WTC11 (cell line): ENCODE results near the gene PRKCE. TPM values are rescaled to one million over a fixed set of nuclear protein-coding genes. Genes with fewer than 3 reads are reported as not detected.

Experiments
- ATAC-seq: fragments of 200-7000 bp; cut with Tn5 transposase; 2 replicates; pipeline ENCODE4 v1.10.0; 2021; ENCODE audit warnings: mild to moderate bottlenecking, moderate library complexity
- CTCF ChIA-PET: fragments of 300-600 bp; sonication (Branson Sonifier 250); formaldehyde crosslinking; loops from one replicate; lab custom pipeline; 2021; ENCODE audit warnings: antibody characterized with exemption; lab: Charles Lee
- POLR2A ChIA-PET: fragments of 350-600 bp; sonication (Branson Sonifier 250); formaldehyde crosslinking; loops from one replicate; lab custom pipeline; 2021; ENCODE audit warnings: antibody characterized with exemption; lab: Charles Lee
- DNase-seq: peaks from one replicate; pipeline ENCODE4 v3.0.0; 2021; ENCODE audit warnings: low spot score
- H3K27ac Mint-ChIP-seq: 2 replicates; pipeline ENCODE4 v1.8.0; 2021; ENCODE audit warnings: mixed read lengths
- H3K27me3 Mint-ChIP-seq: 2 replicates; pipeline ENCODE4 v1.8.0; 2021; ENCODE audit warnings: low read depth, mild to moderate bottlenecking, moderate library complexity, mixed read lengths
- H3K36me3 Mint-ChIP-seq: 2 replicates; pipeline ENCODE4 v1.8.0; 2021; ENCODE audit warnings: mixed read lengths
- H3K4me1 Mint-ChIP-seq: 2 replicates; pipeline ENCODE4 v1.8.0; 2022; ENCODE audit warnings: mixed read lengths
- H3K4me3 Mint-ChIP-seq: 2 replicates; pipeline ENCODE4 v1.8.0; 2021; ENCODE audit warnings: mild to moderate bottlenecking, moderate library complexity, mixed read lengths
- H3K9me3 Mint-ChIP-seq: 2 replicates; pipeline ENCODE4 v1.8.0; 2021; ENCODE audit warnings: mixed read lengths
- EMX1 ChIP-seq: fragments of 250-450 bp; sonication (Bioruptor Pico); IDR thresholded peaks from 2 replicates; pipeline ENCODE4 v1.8.0; 2021; ENCODE audit warnings: mild to moderate bottlenecking
- FOXK1 ChIP-seq: sonication (generic); formaldehyde crosslinking; IDR thresholded peaks from 2 replicates; pipeline ENCODE4 v1.8.0; 2022; ENCODE audit warnings: mild to moderate bottlenecking, moderate library complexity, missing genetic modification reagents
- FOXP4 ChIP-seq: sonication (generic); formaldehyde crosslinking; IDR thresholded peaks from 2 replicates; pipeline ENCODE4 v1.8.0; 2022; ENCODE audit warnings: mild to moderate bottlenecking, missing genetic modification reagents
- GABPB1 ChIP-seq: sonication (generic); formaldehyde crosslinking; IDR thresholded peaks from 2 replicates; pipeline ENCODE4 v1.8.1; 2023; ENCODE audit warnings: mild to moderate bottlenecking, missing genetic modification reagents
- MLX ChIP-seq: sonication (generic); formaldehyde crosslinking; IDR thresholded peaks from 2 replicates; pipeline ENCODE4 v1.8.1; 2023; ENCODE audit warnings: mild to moderate bottlenecking, missing genetic modification reagents, moderate library complexity
- NR1H2 ChIP-seq: sonication (generic); formaldehyde crosslinking; IDR thresholded peaks from 2 replicates; pipeline ENCODE4 v1.9.0; 2021; ENCODE audit warnings: mild to moderate bottlenecking, moderate library complexity, missing genetic modification reagents
- NR2C2 ChIP-seq: sonication (generic); formaldehyde crosslinking; IDR thresholded peaks from 2 replicates; pipeline ENCODE4 v1.8.0; 2022; ENCODE audit warnings: mild to moderate bottlenecking, missing genetic modification reagents
- RORB ChIP-seq: fragments of 250-450 bp; sonication (Bioruptor Pico); IDR thresholded peaks from 2 replicates; pipeline ENCODE4 v1.9.0; 2021; ENCODE audit warnings: mild to moderate bottlenecking
- SMAD4 ChIP-seq: sonication (generic); formaldehyde crosslinking; IDR thresholded peaks from 2 replicates; pipeline ENCODE4 v1.8.0; 2022; ENCODE audit warnings: mild to moderate bottlenecking, missing genetic modification reagents
- TP53 ChIP-seq: sonication (generic); formaldehyde crosslinking; IDR thresholded peaks from 2 replicates; pipeline ENCODE4 v1.8.1; 2023; ENCODE audit warnings: mild to moderate bottlenecking, missing genetic modification reagents
- USF2 ChIP-seq: sonication (generic); formaldehyde crosslinking; IDR thresholded peaks from 2 replicates; pipeline ENCODE4 v1.8.1; 2023; ENCODE audit warnings: mild to moderate bottlenecking, missing genetic modification reagents, moderate library complexity
- ZMAT4 ChIP-seq: fragments of 250-450 bp; sonication (Bioruptor Pico); IDR thresholded peaks from 2 replicates; pipeline ENCODE4 v1.9.0; 2021; ENCODE audit warnings: mild to moderate bottlenecking
- ZNF281 ChIP-seq: sonication (generic); formaldehyde crosslinking; IDR thresholded peaks from 2 replicates; pipeline ENCODE4 v1.8.0; 2023; ENCODE audit warnings: mild to moderate bottlenecking, missing genetic modification reagents
- ZNF317 ChIP-seq: sonication (generic); formaldehyde crosslinking; IDR thresholded peaks from 2 replicates; pipeline ENCODE4 v1.8.1; 2023; ENCODE audit warnings: low read depth, mild to moderate bottlenecking, moderate library complexity, missing genetic modification reagents, borderline replicate concordance
- ZNF416 ChIP-seq: fragments of 250-450 bp; sonication (Bioruptor Pico); IDR thresholded peaks from 2 replicates; pipeline ENCODE4 v1.9.0; 2021; ENCODE audit warnings: mild to moderate bottlenecking, inconsistent platforms
- total RNA-seq: library from RNA; stranded (reverse); gene quantifications from 3 replicates; pipeline ENCODE4 v1.2.3, GENCODE V29; 2021

Gene PRKCE
- total RNA-seq, 1 experiment from 2014 or later = 5.8 TPM

- no peak for DNase-seq
- ChIA-PET POLR2A (no interaction called here), CTCF (interaction anchor here (0.9 to 1.0 kb wide), 2 partner anchors 9 to 10 kb away, joined by 3 to 6 read pairs; no protein-coding TSS in a partner anchor)
- no peak for TF ChIP-seq ZMAT4 (CRISPR knock-in tag)
- no peak for TF ChIP-seq MLX (CRISPR knock-in tag)
- no peak for TF ChIP-seq NR1H2 (CRISPR knock-in tag)
- TF ChIP-seq GABPB1 (CRISPR knock-in tag) = no peak
- no peak for TF ChIP-seq USF2
- no peak for TF ChIP-seq EMX1
- no peaks in the 10 kb centered on the region for H3K36me3 Mint-ChIP-seq
- H3K27me3 Mint-ChIP-seq = no peaks in the 10 kb centered on the region
- no peak overlapping the region for H3K27ac Mint-ChIP-seq
- no peak for ATAC-seq
- peaks cover 3% of the 10 kb centered on the region; the same call in 1 of the 2 replicates for H3K4me1 Mint-ChIP-seq
- H3K9me3 Mint-ChIP-seq = 0 out of 2 replicates have a peak, but pooled peaks cover under 1% of the 10 kb centered on the region
- no peak overlapping the region for H3K4me3 Mint-ChIP-seq
These were observed 351.0 kb downstream of the PRKCE start for GRCh38 chr2:46002507-46002883.

- H3K4me3 Mint-ChIP-seq = no peak overlapping the region
- no peaks in the 10 kb centered on the region for H3K27me3 Mint-ChIP-seq
- H3K36me3 Mint-ChIP-seq = peaks cover 1% of the 10 kb centered on the region; the same call in 1 of the 2 replicates
- POLR2A ChIA-PET = no interaction called here
- TF ChIP-seq FOXK1 (CRISPR knock-in tag) (no peak), ZNF281 (CRISPR knock-in tag) (no peak), NR2C2 (CRISPR knock-in tag) (no peak), TP53 (CRISPR knock-in tag) (no peak), FOXP4 (CRISPR knock-in tag) (no peak), RORB (CRISPR knock-in tag) (no peak), ZNF317 (CRISPR knock-in tag) (no peak), EMX1 (no peak), MLX (CRISPR knock-in tag) (no peak), ZNF416 (no peak), SMAD4 (CRISPR knock-in tag) (no peak)
- peaks cover 7% of the 10 kb centered on the region for H3K4me1 Mint-ChIP-seq
- peaks cover 5% of the 10 kb centered on the region; the same call in 1 of the 2 replicates for H3K9me3 Mint-ChIP-seq
- ATAC-seq = no peak
- H3K27ac Mint-ChIP-seq = no peak overlapping the region
- CTCF ChIA-PET = no interaction called here
- DNase-seq = no peak
These were observed 351.5 kb downstream of the PRKCE start for GRCh38 chr2:46002947-46003346.
